NT2/D1 (cell line): ENCODE measurements around the gene ZFYVE16.
"Not testable (repeated sequence)": the region's sequence is repeated elsewhere in the genome, so short reads cannot be mapped to it uniquely, and the experiment has no call there.

Source experiments
- DNase-seq: peaks from one replicate; pipeline ENCODE4 v3.0.0-alpha.2; 2011; ENCODE audit warnings: low read depth, low spot score
- H3K27me3 ChIP-seq: 2 replicates; pipeline ENCODE4 v1.6.0; 2011; ENCODE audit warnings: mild to moderate bottlenecking; ENCODE audit not compliant: insufficient read length, insufficient read depth
- H3K36me3 ChIP-seq: 2 replicates; pipeline ENCODE4 v1.6.1; 2011; ENCODE audit warnings: mild to moderate bottlenecking, low read length, mixed read lengths; ENCODE audit not compliant: insufficient read depth, insufficient read length
- H3K4me1 ChIP-seq: 2 replicates; pipeline ENCODE4 v1.5.1; 2011; ENCODE audit not compliant: insufficient read depth, insufficient read length
- H3K4me3 ChIP-seq: 2 replicates; pipeline ENCODE4 v1.5.1; 2011; ENCODE audit warnings: low read depth; ENCODE audit not compliant: insufficient read length
- H3K9ac ChIP-seq: 2 replicates; pipeline ENCODE4 v1.6.0; 2011; ENCODE audit warnings: low read depth; ENCODE audit not compliant: insufficient read length
- H3K9me3 ChIP-seq: 2 replicates; pipeline ENCODE4 v1.5.1; 2011; ENCODE audit warnings: mild to moderate bottlenecking, low read length; ENCODE audit not compliant: insufficient read depth
- SUZ12 ChIP-seq: IDR thresholded peaks from 2 replicates; pipeline ENCODE4 v1.6.1; 2011; ENCODE audit not compliant: insufficient read length, insufficient read depth; ENCODE audit errors: extremely low read depth
- YY1 ChIP-seq: IDR thresholded peaks from 2 replicates; pipeline ENCODE4 v1.6.1; 2011; ENCODE audit not compliant: insufficient read length, insufficient read depth
- ZNF274 ChIP-seq: IDR thresholded peaks from 2 replicates; pipeline ENCODE4 v1.6.1; 2011; ENCODE audit warnings: mild to moderate bottlenecking, low read depth, low read length

ZFYVE16 gene

DNA sequence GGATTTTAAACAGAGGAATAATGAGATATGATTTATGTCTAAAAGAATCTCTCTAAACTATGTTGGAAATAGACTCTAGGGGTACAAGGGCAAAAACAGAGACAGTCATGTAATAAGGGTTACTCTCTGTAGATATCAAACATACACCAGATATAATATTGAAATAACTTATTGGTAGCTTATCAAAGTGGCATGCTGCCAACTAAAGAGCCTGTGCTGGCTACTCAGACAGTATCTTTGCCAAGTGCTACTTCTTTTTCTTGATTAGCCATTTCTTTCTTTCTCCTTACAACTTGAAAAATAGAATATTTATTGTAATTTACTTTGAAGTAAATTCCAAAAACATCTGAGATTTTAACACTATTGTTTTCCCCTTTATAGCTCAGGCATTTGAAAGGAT is 34.9 kb downstream of the ZFYVE16 start:
- TF ChIP-seq ZNF274 (no peak), SUZ12 (no peak)
- H3K9me3 ChIP-seq, result no peaks in the 10 kb centered on the region
- no peaks in the 10 kb centered on the region for H3K4me1 ChIP-seq
- no peak overlapping the region for H3K9ac ChIP-seq
- no peak for DNase-seq
- H3K27me3 ChIP-seq, result no peaks in the 10 kb centered on the region
- peaks cover 45% of the 10 kb centered on the region for H3K36me3 ChIP-seq
- H3K4me3 ChIP-seq, result no peak overlapping the region

- TF ChIP-seq YY1 (no peak), ZNF274 (no peak), SUZ12 (no peak)
- H3K9me3 ChIP-seq, result no peaks in the 10 kb centered on the region
- no peaks in the 10 kb centered on the region for H3K27me3 ChIP-seq
- DNase-seq, result no peak
- H3K9ac ChIP-seq, result no peak overlapping the region
- no peaks in the 10 kb centered on the region for H3K4me1 ChIP-seq
- H3K4me3 ChIP-seq, result no peak overlapping the region
- H3K36me3 ChIP-seq, result peaks cover 54% of the 10 kb centered on the region
These were observed 45.5 kb downstream of the ZFYVE16 start for GRCh38 chr5:80453366-80453765.

- Histone ChIP-seq H3K27me3 (no peaks in the 10 kb centered on the region), H3K9me3 (peaks cover 22% of the 10 kb centered on the region; the same call in 1 of the 2 replicates), H3K36me3 (peaks cover 23% of the 10 kb centered on the region), H3K4me1 (no peaks in the 10 kb centered on the region), H3K9ac (no peak overlapping the region), H3K4me3 (no peak overlapping the region)
- DNase-seq, result no peak
- TF ChIP-seq SUZ12 (no peak), YY1 (no peak), ZNF274 (no peak)
These were observed 55.4 kb downstream of the ZFYVE16 start for GRCh38 chr5:80463269-80463668.

DNA sequence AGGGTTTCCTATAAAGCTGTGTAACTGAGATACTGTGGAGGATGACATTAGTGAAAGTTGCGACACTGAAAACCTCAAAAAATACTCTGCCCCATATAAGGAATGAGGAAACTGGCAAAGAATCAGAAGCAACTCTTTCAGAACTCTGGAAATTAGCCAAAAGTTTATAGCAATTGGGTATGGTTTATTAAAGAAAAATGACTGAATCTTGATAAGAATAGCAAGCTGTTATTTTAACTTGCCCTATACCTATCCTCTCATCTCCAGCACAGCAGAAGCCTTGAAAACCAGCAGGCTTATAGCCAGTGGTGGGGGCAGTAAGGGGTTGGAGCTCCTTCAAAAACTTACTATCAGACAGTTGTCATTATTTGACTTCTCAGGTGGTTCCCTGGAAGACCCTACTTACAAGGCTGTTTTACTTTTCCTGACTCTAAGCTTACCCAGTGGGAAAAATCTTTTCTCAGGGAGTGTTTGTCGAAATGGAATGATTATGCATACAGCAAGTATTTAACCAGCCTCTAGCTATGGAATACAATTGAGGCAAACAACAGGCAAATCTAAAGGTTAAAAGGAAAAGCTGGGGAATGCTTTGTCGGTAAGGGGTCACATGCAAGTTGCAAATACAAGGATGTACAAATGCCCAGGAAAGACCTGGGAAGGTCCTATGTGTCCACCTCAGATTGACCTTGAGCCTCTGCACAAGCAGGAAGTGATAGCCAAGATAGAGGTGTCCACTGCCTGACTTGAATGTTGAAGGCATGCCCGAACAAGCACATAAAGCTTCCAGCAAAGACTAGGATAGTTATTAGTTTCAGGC is 59.0 kb downstream of the ZFYVE16 start:
- H3K9me3 ChIP-seq, result peaks cover 25% of the 10 kb centered on the region; the same call in 1 of the 2 replicates
- no peak overlapping the region for H3K9ac ChIP-seq
- H3K4me3 ChIP-seq, result no peak overlapping the region
- TF ChIP-seq ZNF274 (no peak), YY1 (no peak), SUZ12 (no peak)
- no peaks in the 10 kb centered on the region for H3K27me3 ChIP-seq
- no peaks in the 10 kb centered on the region for H3K4me1 ChIP-seq
- no peak for DNase-seq
- H3K36me3 ChIP-seq, result peaks cover 13% of the 10 kb centered on the region

DNA sequence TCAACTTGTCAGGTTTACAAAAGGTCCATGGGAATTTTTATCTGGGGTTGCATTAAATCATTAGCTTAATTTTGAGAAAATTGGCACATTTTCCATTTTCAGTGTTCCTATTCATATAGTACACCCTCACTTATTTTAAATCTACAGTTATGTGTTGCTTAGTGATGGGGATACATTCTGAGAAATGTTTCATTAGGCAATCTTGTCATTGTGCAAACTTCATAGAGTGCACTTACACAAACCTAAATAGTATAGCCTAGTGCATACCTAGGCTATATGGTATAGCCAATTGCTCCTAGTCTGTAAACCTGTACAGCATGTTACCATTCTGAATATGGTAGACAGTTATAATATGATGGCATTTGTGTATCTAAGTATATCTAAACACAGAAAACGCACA is 60.3 kb downstream of the ZFYVE16 start:
- Histone ChIP-seq H3K9ac (no peak overlapping the region), H3K9me3 (peaks cover 13% of the 10 kb centered on the region; the same call in 1 of the 2 replicates), H3K27me3 (no peaks in the 10 kb centered on the region), H3K4me3 (no peak overlapping the region), H3K36me3 (peaks cover 13% of the 10 kb centered on the region), H3K4me1 (no peaks in the 10 kb centered on the region)
- no peak for DNase-seq
- TF ChIP-seq SUZ12, result no peak
- no peak for TF ChIP-seq YY1
- TF ChIP-seq ZNF274, result no peak

GRCh38 chr5:80470631-80471030 is 62.8 kb downstream of the ZFYVE16 start:
- peaks cover 26% of the 10 kb centered on the region for H3K36me3 ChIP-seq
- H3K4me1 ChIP-seq, H3K27me3 ChIP-seq, H3K4me3 ChIP-seq, H3K9ac ChIP-seq, DNase-seq, H3K9me3 ChIP-seq: not testable (repeated sequence)

DNA sequence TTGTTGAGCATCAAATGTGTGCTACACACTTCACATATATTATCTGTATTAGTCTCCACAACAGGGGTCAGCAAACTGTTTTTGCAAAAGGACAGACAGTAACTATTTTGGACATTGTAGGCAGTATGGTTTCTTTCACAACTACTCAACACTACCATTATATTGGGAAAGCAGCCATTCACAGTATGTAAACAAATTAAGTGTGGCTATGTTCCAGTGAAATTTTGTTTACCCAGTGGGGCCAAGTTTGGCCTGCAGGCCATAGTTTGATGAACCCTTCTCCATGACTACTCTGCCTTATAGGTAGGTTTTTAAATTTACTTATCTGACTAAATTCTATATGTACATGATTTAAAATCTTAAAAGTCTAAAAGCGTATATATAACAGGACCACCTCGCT is 67.1 kb downstream of the ZFYVE16 start:
- DNase-seq, result no peak
- Histone ChIP-seq H3K36me3 (peaks cover 29% of the 10 kb centered on the region), H3K4me3 (no peak overlapping the region), H3K4me1 (no peaks in the 10 kb centered on the region), H3K9me3 (peaks cover 3% of the 10 kb centered on the region; the same call in 1 of the 2 replicates), H3K9ac (no peak overlapping the region), H3K27me3 (no peaks in the 10 kb centered on the region)
- TF ChIP-seq ZNF274 (no peak), SUZ12 (no peak), YY1 (no peak)

DNA sequence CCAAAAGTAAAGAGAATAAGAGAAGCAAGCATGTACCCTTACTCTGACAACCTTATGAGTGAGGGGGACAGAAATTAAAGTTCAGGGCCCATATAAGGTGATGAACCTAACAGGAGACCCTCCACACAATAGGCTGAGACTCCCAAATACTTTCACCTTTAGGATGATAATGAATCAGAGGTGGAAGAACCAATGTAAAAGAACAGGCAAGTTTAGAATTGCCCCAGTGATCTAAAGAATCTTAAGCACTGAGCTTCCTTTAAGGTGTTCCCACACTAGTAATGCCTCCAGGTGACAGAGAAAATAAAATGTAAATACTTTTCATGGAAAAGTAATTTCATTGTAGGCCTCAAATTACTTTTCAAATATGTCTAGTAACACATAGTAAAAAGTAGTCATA is 71.8 kb downstream of the ZFYVE16 start:
- DNase-seq, result no peak
- H3K9me3 ChIP-seq, result peaks cover 8% of the 10 kb centered on the region; the same call in 1 of the 2 replicates
- no peaks in the 10 kb centered on the region for H3K4me1 ChIP-seq

More for the DNA sequence above, 71.8 kb downstream of the ZFYVE16 start:
- TF ChIP-seq SUZ12, result no peak
- no peak for TF ChIP-seq YY1
- no peak for TF ChIP-seq ZNF274
- Histone ChIP-seq H3K4me3 (no peak overlapping the region), H3K36me3 (peaks cover 32% of the 10 kb centered on the region), H3K9ac (no peak overlapping the region), H3K27me3 (no peaks in the 10 kb centered on the region)
